GM18520 (cell line): Measurements from ENCODE around the gene RAB11FIP3.

Experiments used
- ATAC-seq: cut with Tn5 transposase; IDR thresholded peaks from one replicate; pipeline ENCODE4 v1.9.1; 2021; ENCODE audit not compliant: unreplicated experiment

Gene RAB11FIP3

GRCh38 chr16:563072-563644 lies 137.7 kb downstream of the RAB11FIP3 start:
- ATAC-seq, result no peak

- ATAC-seq, result no peak
Observed at GRCh38 chr16:564690-565418, 139.4 kb downstream of the RAB11FIP3 start.

- no peak for ATAC-seq
Observed at GRCh38 chr16:565419-566330, 140.2 kb downstream of the RAB11FIP3 start.

- no peak for ATAC-seq
Observed at GRCh38 chr16:566475-567372, 141.3 kb downstream of the RAB11FIP3 start, which contains the start of gene NHLRC4. NHLRC4 (plus strand) TSS chr16:567005; CDS start chr16:568048, 1,043 bp downstream.

- no peak for ATAC-seq
Observed at GRCh38 chr16:567373-568256, 142.2 kb downstream of the RAB11FIP3 start.

GRCh38 chr16:568401-569258 lies 143.2 kb downstream of the RAB11FIP3 start:
- no peak for ATAC-seq

GRCh38 chr16:569445-570254 lies 144.2 kb downstream of the RAB11FIP3 start, which contains the start of gene PIGQ:
PIGQ (plus strand) TSS chr16:569968; CDS start chr16:574075, 4,107 bp downstream.
- no peak for ATAC-seq
